ENCODE data around the gene MRPL38. TPM values are rescaled to one million over a fixed set of nuclear protein-coding genes. Genes with fewer than 3 reads are reported as not detected.
"Not testable (repeated sequence)": the region's sequence is repeated elsewhere in the genome, so short reads cannot be mapped to it uniquely, and the experiment has no call there.

MRPL38 gene
- total and polyA plus RNA-seq, 2 donors: 30.5 to 78.6 TPM

- Histone ChIP-seq H3K4me3 (ENCODE audit: low read length in 2 of 2) (peak overlapping the region; percentile 69 to 91), H3K4me1 (ENCODE audit: control insufficient read depth in 2 of 2, insufficient read depth in 2 of 2, low read length in 2 of 2) (peaks cover 15 to 25% of the 10 kb centered on the region in 2 donors), H3K36me3 (ENCODE audit: control insufficient read depth in 2 of 2, insufficient read depth in 2 of 2, low read length in 1 of 2) (peaks cover 14 to 20% of the 10 kb centered on the region in 2 donors), H3K9me3 (ENCODE audit: control insufficient read depth in 2 of 2, insufficient read depth in 1 of 2, low read length in 1 of 2) (peaks cover 0 to 4% of the 10 kb centered on the region in 2 donors), H3K27ac (ENCODE audit: low read depth in 1 of 2, low read length in 1 of 2) (peak overlapping the region; percentile 82 to 93), H3K27me3 (ENCODE audit: control insufficient read depth in 2 of 2, insufficient read depth in 1 of 2, low read length in 1 of 2) (no peaks in the 10 kb centered on the region)
- WGBS: under 1% methylated on average over 19 of the region's 19 CpGs
- no peak for DNase-seq (ENCODE audit: low read depth in 6 of 9, low spot score in 9 of 9)
These were observed 49.8 kb downstream of the MRPL38 start for GRCh38 chr17:75854881-75855309.

- 68% methylated on average over 7 of the region's 7 CpGs for WGBS
- no peaks in the 10 kb centered on the region for H3K27me3 ChIP-seq (ENCODE audit: control insufficient read depth in 2 of 2, insufficient read depth in 1 of 2, low read length in 1 of 2)
- H3K4me3 ChIP-seq (ENCODE audit: low read length in 2 of 2): peak overlapping the region; percentile 69 to 91
- no peak for DNase-seq (ENCODE audit: low read depth in 6 of 9, low spot score in 9 of 9)
- H3K27ac ChIP-seq (ENCODE audit: low read depth in 1 of 2, low read length in 1 of 2): peak overlapping the region; percentile 66 to 82
- H3K36me3 ChIP-seq (ENCODE audit: control insufficient read depth in 2 of 2, insufficient read depth in 2 of 2, low read length in 1 of 2): peaks cover 21 to 27% of the 10 kb centered on the region in 2 donors
- H3K9me3 ChIP-seq (ENCODE audit: control insufficient read depth in 2 of 2, insufficient read depth in 1 of 2, low read length in 1 of 2): peaks cover 0 to 4% of the 10 kb centered on the region in 2 donors
- H3K4me1 ChIP-seq (ENCODE audit: control insufficient read depth in 2 of 2, insufficient read depth in 2 of 2, low read length in 2 of 2): peaks cover 15 to 29% of the 10 kb centered on the region in 2 donors
These were observed 50.5 kb downstream of the MRPL38 start for GRCh38 chr17:75854101-75854748.

- H3K9me3 ChIP-seq (ENCODE audit: control insufficient read depth in 2 of 2, insufficient read depth in 1 of 2, low read length in 1 of 2): peaks cover 0 to 10% of the 10 kb centered on the region in 2 donors
- DNase-seq (ENCODE audit: low read depth in 6 of 9, low spot score in 9 of 9): no peak
- WGBS: 93% methylated on average over 7 of the region's 7 CpGs
- no peak overlapping the region for H3K4me3 ChIP-seq (ENCODE audit: low read length in 2 of 2)
- H3K27me3 ChIP-seq (ENCODE audit: control insufficient read depth in 2 of 2, insufficient read depth in 1 of 2, low read length in 1 of 2): no peaks in the 10 kb centered on the region
- H3K27ac ChIP-seq (ENCODE audit: low read depth in 1 of 2, low read length in 1 of 2): no peak overlapping the region
- peaks cover 15 to 28% of the 10 kb centered on the region in 2 donors for H3K4me1 ChIP-seq (ENCODE audit: control insufficient read depth in 2 of 2, insufficient read depth in 2 of 2, low read length in 2 of 2)
- H3K36me3 ChIP-seq (ENCODE audit: control insufficient read depth in 2 of 2, insufficient read depth in 2 of 2, low read length in 1 of 2): peaks cover 27 to 35% of the 10 kb centered on the region in 2 donors
These were observed 51.3 kb downstream of the MRPL38 start for GRCh38 chr17:75853433-75853832.

GRCh38 chr17:75851693-75851991 is 53.0 kb downstream of the MRPL38 start:
- H3K36me3 ChIP-seq (ENCODE audit: control insufficient read depth in 2 of 2, insufficient read depth in 2 of 2, low read length in 1 of 2): peaks cover 45 to 53% of the 10 kb centered on the region in 2 donors
- H3K27ac ChIP-seq (ENCODE audit: low read depth in 1 of 2, low read length in 1 of 2); H3K27me3 ChIP-seq (ENCODE audit: control insufficient read depth in 2 of 2, insufficient read depth in 1 of 2, low read length in 1 of 2); DNase-seq (ENCODE audit: low read depth in 6 of 9, low spot score in 9 of 9); H3K4me3 ChIP-seq (ENCODE audit: low read length in 2 of 2): not testable (repeated sequence)
- peaks cover 15 to 30% of the 10 kb centered on the region in 2 donors for H3K4me1 ChIP-seq (ENCODE audit: control insufficient read depth in 2 of 2, insufficient read depth in 2 of 2, low read length in 2 of 2)
- H3K9me3 ChIP-seq (ENCODE audit: control insufficient read depth in 2 of 2, insufficient read depth in 1 of 2, low read length in 1 of 2): peaks cover 0 to 10% of the 10 kb centered on the region in 2 donors
- 98% methylated on average over 15 of the region's 15 CpGs for WGBS

- no peak for DNase-seq (ENCODE audit: low read depth in 6 of 9, low spot score in 9 of 9)
- peaks cover 50 to 57% of the 10 kb centered on the region in 2 donors for H3K36me3 ChIP-seq (ENCODE audit: control insufficient read depth in 2 of 2, insufficient read depth in 2 of 2, low read length in 1 of 2)
- H3K27ac ChIP-seq (ENCODE audit: low read depth in 1 of 2, low read length in 1 of 2): no peak overlapping the region
- H3K4me3 ChIP-seq (ENCODE audit: low read length in 2 of 2): no peak overlapping the region
- no peaks in the 10 kb centered on the region for H3K27me3 ChIP-seq (ENCODE audit: control insufficient read depth in 2 of 2, insufficient read depth in 1 of 2, low read length in 1 of 2)
- H3K9me3 ChIP-seq (ENCODE audit: control insufficient read depth in 2 of 2, insufficient read depth in 1 of 2, low read length in 1 of 2): peaks cover 0 to 8% of the 10 kb centered on the region in 2 donors
- peaks cover 11 to 27% of the 10 kb centered on the region in 2 donors for H3K4me1 ChIP-seq (ENCODE audit: control insufficient read depth in 2 of 2, insufficient read depth in 2 of 2, low read length in 2 of 2)
- WGBS: 98% methylated on average over 12 of the region's 12 CpGs
These were observed 53.6 kb downstream of the MRPL38 start for GRCh38 chr17:75850928-75851692.

- H3K27ac ChIP-seq (ENCODE audit: low read depth in 1 of 2, low read length in 1 of 2): no peak overlapping the region
- peaks cover 0 to 6% of the 10 kb centered on the region in 2 donors for H3K9me3 ChIP-seq (ENCODE audit: control insufficient read depth in 2 of 2, insufficient read depth in 1 of 2, low read length in 1 of 2)
- peaks cover 14 to 38% of the 10 kb centered on the region in 2 donors for H3K4me1 ChIP-seq (ENCODE audit: control insufficient read depth in 2 of 2, insufficient read depth in 2 of 2, low read length in 2 of 2)
- DNase-seq (ENCODE audit: low read depth in 6 of 9, low spot score in 9 of 9): no peak
- 96% methylated on average over 9 of the region's 9 CpGs for WGBS
- no peak overlapping the region for H3K4me3 ChIP-seq (ENCODE audit: low read length in 2 of 2)
- peaks cover 55 to 61% of the 10 kb centered on the region in 2 donors for H3K36me3 ChIP-seq (ENCODE audit: control insufficient read depth in 2 of 2, insufficient read depth in 2 of 2, low read length in 1 of 2)
- no peaks in the 10 kb centered on the region for H3K27me3 ChIP-seq (ENCODE audit: control insufficient read depth in 2 of 2, insufficient read depth in 1 of 2, low read length in 1 of 2)
These were observed 55.0 kb downstream of the MRPL38 start for GRCh38 chr17:75849724-75850123.

- Histone ChIP-seq H3K36me3 (ENCODE audit: control insufficient read depth in 2 of 2, insufficient read depth in 2 of 2, low read length in 1 of 2) (peaks cover 55 to 61% of the 10 kb centered on the region in 2 donors), H3K4me3 (ENCODE audit: low read length in 2 of 2) (no peak overlapping the region), H3K27ac (ENCODE audit: low read depth in 1 of 2, low read length in 1 of 2) (no peak overlapping the region), H3K4me1 (ENCODE audit: control insufficient read depth in 2 of 2, insufficient read depth in 2 of 2, low read length in 2 of 2) (peaks cover 9 to 38% of the 10 kb centered on the region in 2 donors), H3K9me3 (ENCODE audit: control insufficient read depth in 2 of 2, insufficient read depth in 1 of 2, low read length in 1 of 2) (peaks cover 0 to 6% of the 10 kb centered on the region in 2 donors), H3K27me3 (ENCODE audit: control insufficient read depth in 2 of 2, insufficient read depth in 1 of 2, low read length in 1 of 2) (no peaks in the 10 kb centered on the region)
- DNase-seq (ENCODE audit: low read depth in 6 of 9, low spot score in 9 of 9): no peak
- 95% methylated on average over 11 of the region's 11 CpGs for WGBS
These were observed 55.4 kb downstream of the MRPL38 start for GRCh38 chr17:75849279-75849646.

Other genes starting within 250 kb of the MRPL38 start
- 17.4 TPM for gene RECQL5, start 237.7 kb downstream of the MRPL38 start, total RNA-seq
- gene RECQL5, start 237.7 kb downstream of the MRPL38 start, polyA plus RNA-seq: 51.8 TPM
- 85.4 TPM for gene SAP30BP, start 237.5 kb downstream of the MRPL38 start, total RNA-seq
- gene SAP30BP, start 237.5 kb downstream of the MRPL38 start, polyA plus RNA-seq: 72.4 TPM
- 4.3 TPM for gene ITGB4, start 183.4 kb downstream of the MRPL38 start, total RNA-seq
- gene ITGB4, start 183.4 kb downstream of the MRPL38 start, polyA plus RNA-seq: 79.0 TPM
- 37.3 TPM for gene GALK1, start 139.7 kb downstream of the MRPL38 start, total RNA-seq
- gene GALK1, start 139.7 kb downstream of the MRPL38 start, polyA plus RNA-seq: 32.6 TPM
- 13.7 TPM for gene UNK, start 120.1 kb downstream of the MRPL38 start, total RNA-seq
- 31.6 TPM for gene UNK, start 120.1 kb downstream of the MRPL38 start, polyA plus RNA-seq
- gene UNC13D, start 60.5 kb downstream of the MRPL38 start, total RNA-seq: 43.2 TPM
- 59.1 TPM for gene UNC13D, start 60.5 kb downstream of the MRPL38 start, polyA plus RNA-seq
- gene WBP2, start 49.5 kb downstream of the MRPL38 start, total RNA-seq: 17.3 TPM
- 96.9 TPM for gene WBP2, start 49.5 kb downstream of the MRPL38 start, polyA plus RNA-seq
- 12.6 TPM for gene TRIM47, start 26.3 kb downstream of the MRPL38 start, total RNA-seq
- 22.8 TPM for gene TRIM47, start 26.3 kb downstream of the MRPL38 start, polyA plus RNA-seq
- 14.4 TPM for gene TRIM65, start 7.9 kb downstream of the MRPL38 start, total RNA-seq
- gene TRIM65, start 7.9 kb downstream of the MRPL38 start, polyA plus RNA-seq: 20.2 TPM
- 9.2 TPM for gene FBF1, start 36.2 kb upstream of the MRPL38 start, total RNA-seq
- 18.7 TPM for gene FBF1, start 36.2 kb upstream of the MRPL38 start, polyA plus RNA-seq
- gene ACOX1, start 74.3 kb upstream of the MRPL38 start, total RNA-seq: 23.5 TPM
- gene ACOX1, start 74.3 kb upstream of the MRPL38 start, polyA plus RNA-seq: 15.9 TPM
- gene TEN1, start 74.4 kb upstream of the MRPL38 start, total RNA-seq: 10.4 TPM
- 18.2 TPM for gene TEN1, start 74.4 kb upstream of the MRPL38 start, polyA plus RNA-seq
- 3.2 TPM for gene CDK3, start 96.0 kb upstream of the MRPL38 start, total RNA-seq
- 31.8 TPM for gene CDK3, start 96.0 kb upstream of the MRPL38 start, polyA plus RNA-seq
- gene EVPL, start 122.4 kb upstream of the MRPL38 start, total RNA-seq: 0.33 TPM
- gene EVPL, start 122.4 kb upstream of the MRPL38 start, polyA plus RNA-seq: 3.9 TPM
- gene SRP68, start 167.6 kb upstream of the MRPL38 start, total RNA-seq: 19.9 TPM
- 47.6 TPM for gene SRP68, start 167.6 kb upstream of the MRPL38 start, polyA plus RNA-seq
- gene GALR2, start 169.9 kb upstream of the MRPL38 start, total RNA-seq: 0.09 TPM
- 0.09 TPM for gene GALR2, start 169.9 kb upstream of the MRPL38 start, polyA plus RNA-seq
- gene ZACN, start 174.3 kb upstream of the MRPL38 start, total RNA-seq: 1.5 TPM
- 10.3 TPM for gene ZACN, start 174.3 kb upstream of the MRPL38 start, polyA plus RNA-seq
- 71.9 TPM for gene EXOC7, start 198.9 kb upstream of the MRPL38 start, total RNA-seq
- 64.6 TPM for gene EXOC7, start 198.9 kb upstream of the MRPL38 start, polyA plus RNA-seq
- gene FOXJ1, start 236.4 kb upstream of the MRPL38 start, total RNA-seq: 0.52 TPM
- gene FOXJ1, start 236.4 kb upstream of the MRPL38 start, polyA plus RNA-seq: 0.75 TPM